Tibial artery (tissue), 4 donors: ENCODE measurements around the gene ALPL.

Experiments used
- DNase-seq, 2 donors: peaks; one replicate each; pipeline ENCODE4 v3.0.0-alpha.2; 2019
- H3K27ac ChIP-seq, 2 donors: fragments of 200-600 bp; sonication (generic) in 1 of 2; 1 replicate in 1 of 2; 2 replicates in 1 of 2; pipeline ENCODE4 v1.5.1; 2018 to 2019; ENCODE audit warnings: mild to moderate bottlenecking in 1 of 2
- H3K27me3 ChIP-seq, 2 donors: fragments of 200-600 bp; sonication (generic) in 1 of 2; one replicate each; pipeline versions ENCODE4 v1.5.1 to v1.6.0; 2016 to 2019
- H3K36me3 ChIP-seq, 3 donors: fragments of 200-600 bp; sonication (generic) in 2 of 3; one replicate each; pipeline ENCODE4 v1.5.1; 2016 to 2019; ENCODE audit warnings: mild to moderate bottlenecking in 2 of 3
- H3K4me1 ChIP-seq, 4 donors: fragments of 200-600 bp; sonication (generic) in 2 of 4; 1 replicate in 3 of 4; 2 replicates in 1 of 4; pipeline ENCODE4 v1.5.1; 2016 to 2019
- H3K4me3 ChIP-seq, 2 donors: fragments of 200-600 bp; sonication (generic) in 1 of 2; 1 replicate in 1 of 2; 2 replicates in 1 of 2; pipeline ENCODE4 v1.5.1; 2018 to 2019; ENCODE audit warnings: mild to moderate bottlenecking in 2 of 2
- H3K9me3 ChIP-seq, 3 donors: fragments of 200-600 bp; sonication (generic) in 1 of 3; one replicate each; pipeline ENCODE4 v1.5.1; 2016 to 2019
- CTCF ChIP-seq, 2 experiments: fragments of 200-600 bp in 1 of 2; fragments of 450-650 bp in 1 of 2; IDR thresholded peaks; one replicate each; pipeline ENCODE4 v1.5.1; 2017 to 2019; ENCODE audit warnings: antibody characterized with exemption in 2 of 2, mild to moderate bottlenecking in 1 of 2, moderate library complexity in 1 of 2
- intact Hi-C: fragments of 100-400 bp; cut with DNase I; formaldehyde crosslinking; loops from one replicate; pipeline ENCODE4 v1.15.0; 2023; ENCODE audit warnings: low total_unique reads

The ALPL gene

DNA sequence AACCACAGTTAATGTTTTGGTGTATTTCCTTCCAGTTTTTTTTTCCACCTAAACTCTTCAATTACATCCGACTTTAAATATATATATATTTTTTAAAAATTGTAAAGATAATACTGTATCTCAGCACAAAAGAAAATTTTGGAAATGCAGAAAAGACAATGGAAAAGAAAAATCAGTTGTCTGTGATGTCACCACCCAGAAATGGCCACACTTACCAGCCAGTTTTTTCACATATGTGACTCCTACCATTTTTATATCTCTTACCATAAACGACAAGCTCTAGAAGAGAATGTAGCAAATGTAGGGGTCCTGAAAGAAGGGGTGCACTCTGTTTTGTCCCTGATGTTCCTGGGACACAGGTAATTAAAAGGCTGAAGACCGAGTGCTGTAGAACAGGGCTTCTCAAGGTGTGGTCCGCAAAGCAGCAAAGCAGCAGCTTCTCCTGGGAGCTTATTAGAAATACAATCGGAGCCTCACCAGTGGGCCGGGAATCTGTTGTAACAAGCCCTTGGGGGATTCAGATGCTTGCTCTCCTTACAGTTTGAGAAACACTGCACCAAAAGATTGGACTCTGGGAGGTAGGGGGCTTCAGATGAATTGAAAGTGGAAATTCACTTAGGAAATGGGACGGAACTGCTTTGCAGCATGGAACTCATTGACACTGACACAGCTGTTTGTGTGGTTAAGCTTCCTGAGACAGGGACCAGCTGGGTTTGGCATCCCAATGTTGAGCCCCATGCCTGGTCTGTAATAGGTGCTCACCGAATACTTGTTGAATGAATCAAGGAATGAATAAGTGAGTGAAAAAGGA, 44.1 kb downstream of the ALPL start:
- Histone ChIP-seq H3K4me1 (no peaks in the 10 kb centered on the region), H3K4me3 (no peak overlapping the region), H3K9me3 (no peaks in the 10 kb centered on the region), H3K36me3 (no peaks in the 10 kb centered on the region), H3K27ac (no peak overlapping the region), H3K27me3 (peaks cover 0 to 43% of the 10 kb centered on the region in 2 donors)
- intact Hi-C loops, result no loop called here
- DNase-seq, result no peak
- no peak for TF ChIP-seq CTCF (IDR thresholded peaks at IDR 0.05)

DNA sequence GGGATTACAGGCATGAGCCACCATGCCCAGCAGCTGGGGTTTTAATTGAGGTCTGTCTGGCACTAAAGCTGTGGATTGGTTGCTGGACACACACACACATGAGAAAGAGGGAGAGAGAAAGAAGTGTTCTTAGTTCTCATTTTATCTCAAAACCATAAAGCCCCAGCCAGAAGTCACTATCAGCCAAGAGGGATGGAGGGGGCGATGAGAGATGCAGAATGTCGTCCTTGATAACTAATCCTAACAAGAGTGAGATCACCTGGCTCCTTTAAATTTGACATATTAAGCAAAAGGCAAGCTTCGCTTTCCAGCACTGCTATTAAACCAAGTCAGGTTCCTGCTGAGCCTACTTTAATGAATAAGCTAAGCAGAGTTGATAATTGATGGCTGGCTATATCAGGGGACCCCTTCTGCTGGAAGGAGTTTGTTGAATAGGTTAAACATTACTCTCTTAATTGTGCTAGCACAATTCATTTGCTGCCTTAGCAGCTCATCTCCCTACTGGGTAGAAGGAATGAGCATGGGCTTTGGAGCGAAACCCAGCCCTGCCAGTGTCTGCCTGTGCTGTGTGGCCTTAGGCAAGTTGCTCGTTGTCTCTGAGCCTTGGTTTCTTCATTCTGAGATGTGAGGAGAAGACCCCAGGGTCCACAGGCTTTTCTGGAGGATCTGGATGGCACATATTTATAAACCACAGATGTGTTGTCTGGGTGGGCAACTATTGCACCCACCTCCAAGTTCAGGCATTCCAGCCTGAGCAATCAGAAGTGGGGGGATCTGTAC, 50.8 kb downstream of the ALPL start:
- Histone ChIP-seq H3K27ac (no peak overlapping the region), H3K27me3 (peaks cover 0 to 73% of the 10 kb centered on the region in 2 donors), H3K4me1 (no peaks in the 10 kb centered on the region), H3K9me3 (no peaks in the 10 kb centered on the region), H3K4me3 (no peak overlapping the region), H3K36me3 (no peaks in the 10 kb centered on the region)
- intact Hi-C loops, result no loop called here
- TF ChIP-seq CTCF (IDR thresholded peaks at IDR 0.05), result no peak
- DNase-seq, result no peak

- Histone ChIP-seq H3K36me3 (no peaks in the 10 kb centered on the region), H3K27ac (no peak overlapping the region), H3K4me3 (no peak overlapping the region), H3K4me1 (no peaks in the 10 kb centered on the region), H3K9me3 (no peaks in the 10 kb centered on the region), H3K27me3 (peaks cover 0 to 73% of the 10 kb centered on the region in 2 donors)
- intact Hi-C loops, result no loop called here
- no peak for TF ChIP-seq CTCF (IDR thresholded peaks at IDR 0.05)
- no peak for DNase-seq
Observed at GRCh38 chr1:21560916-21561638, 51.9 kb downstream of the ALPL start.

DNA sequence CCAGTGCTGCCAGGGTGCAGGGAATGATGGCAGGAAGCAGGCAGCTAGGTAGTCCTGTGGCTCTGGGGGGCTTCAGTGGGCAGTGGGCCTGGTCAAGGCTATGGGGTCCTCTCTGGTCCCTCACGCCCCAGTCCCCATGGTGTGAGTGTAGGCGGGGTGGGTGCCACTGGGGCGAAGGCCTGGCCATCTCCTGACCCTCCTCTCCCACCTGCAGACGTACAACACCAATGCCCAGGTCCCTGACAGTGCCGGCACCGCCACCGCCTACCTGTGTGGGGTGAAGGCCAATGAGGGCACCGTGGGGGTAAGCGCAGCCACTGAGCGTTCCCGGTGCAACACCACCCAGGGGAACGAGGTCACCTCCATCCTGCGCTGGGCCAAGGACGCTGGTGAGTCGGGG, 53.7 kb downstream of the ALPL start:
- Histone ChIP-seq H3K27ac (no peak overlapping the region), H3K4me3 (no peak overlapping the region), H3K9me3 (no peaks in the 10 kb centered on the region), H3K36me3 (no peaks in the 10 kb centered on the region), H3K27me3 (peaks cover 0 to 58% of the 10 kb centered on the region in 2 donors), H3K4me1 (peaks cover 0 to 5% (median 0%) of the 10 kb centered on the region in 4 donors)
- no peak for TF ChIP-seq CTCF (IDR thresholded peaks at IDR 0.05)
- intact Hi-C loops, result no loop called here
- DNase-seq, result no peak

GRCh38 chr1:21563971-21564370, 54.7 kb downstream of the ALPL start:
- no peak for DNase-seq
- TF ChIP-seq CTCF (IDR thresholded peaks at IDR 0.05), result no peak
- H3K36me3 ChIP-seq, result no peaks in the 10 kb centered on the region
- intact Hi-C loops, result no loop called here
- H3K4me1 ChIP-seq, result peaks cover 0 to 5% (median 0%) of the 10 kb centered on the region in 4 donors
- peaks cover 0 to 50% of the 10 kb centered on the region in 2 donors for H3K27me3 ChIP-seq
- H3K4me3 ChIP-seq, result no peak overlapping the region
- no peak overlapping the region for H3K27ac ChIP-seq
- H3K9me3 ChIP-seq, result no peaks in the 10 kb centered on the region
